HFF-Myc (cell line): ENCODE measurements around the gene EXOC3L4.

Experiments used
- DNase-seq: peaks from one replicate; pipeline ENCODE4 v3.0.0-alpha.2; 2011; ENCODE audit warnings: low read depth; ENCODE audit errors: extremely low read depth
- H3K4me3 ChIP-seq: replicated peaks from 2 replicates; pipeline ENCODE4 v1.5.1; 2011; ENCODE audit warnings: low read depth, mild to moderate bottlenecking, control low read depth, low read length
- CTCF ChIP-seq: IDR thresholded peaks from 2 replicates; pipeline ENCODE4 v1.5.1; 2012; ENCODE audit warnings: mild to moderate bottlenecking, low read depth, low read length, control low read depth; ENCODE audit errors: missing control alignments

Gene EXOC3L4

GRCh38 chr14:103093856-103094405 is 594 bp upstream of the EXOC3L4 start:
- TF ChIP-seq CTCF, result no peak
- H3K4me3 ChIP-seq, result no peak overlapping the region
- DNase-seq, result no peak

- DNase-seq, result no peak
- TF ChIP-seq CTCF, result no peak
These were observed 769 bp downstream of the EXOC3L4 start for GRCh38 chr14:103095210-103095778.

GRCh38 chr14:103096387-103096786 is 1.9 kb downstream of the EXOC3L4 start:
- H3K4me3 ChIP-seq, result no peak overlapping the region
- DNase-seq, result no peak
- TF ChIP-seq CTCF, result no peak

More at GRCh38 chr14:103095210-103095778, 769 bp downstream of the EXOC3L4 start:
- H3K4me3 ChIP-seq, result no peak overlapping the region

GRCh38 chr14:103097244-103097993 is 2.9 kb downstream of the EXOC3L4 start:
- no peak for DNase-seq
- no peak for TF ChIP-seq CTCF
- H3K4me3 ChIP-seq, result no peak overlapping the region

GRCh38 chr14:103097994-103098957 is 3.8 kb downstream of the EXOC3L4 start:
- DNase-seq, result no peak
- no peak overlapping the region for H3K4me3 ChIP-seq
- no peak for TF ChIP-seq CTCF

GRCh38 chr14:103099081-103099732 is 4.7 kb downstream of the EXOC3L4 start:
- TF ChIP-seq CTCF, result no peak
- DNase-seq, result no peak
- no peak overlapping the region for H3K4me3 ChIP-seq
